Right lung (tissue), 5 donors: ENCODE measurements around the gene SH2D7. TPM values are rescaled to one million over a fixed set of nuclear protein-coding genes. Genes with fewer than 3 reads are reported as not detected.

ENCODE experiments used
- DNase-seq, 2 donors: peaks; one replicate each; pipeline ENCODE4 v3.0.0-alpha.2; 2013
- polyA plus RNA-seq, 5 donors: library from polyadenylated mRNA; unstranded; fragments of 120-200 nt; gene quantifications; one replicate each; pipeline versions ENCODE4 v1.2.1 to v1.2.3, GENCODE V29; 2013; ENCODE audit warnings: inconsistent platforms in 1 of 5, low replicate concordance in 1 of 5; ENCODE audit not compliant: insufficient read length in 5 of 5, insufficient read depth in 1 of 5

SH2D7 gene
- polyA plus RNA-seq, 5 donors = 0.36 to 0.90 (median 0.48) TPM

DNA sequence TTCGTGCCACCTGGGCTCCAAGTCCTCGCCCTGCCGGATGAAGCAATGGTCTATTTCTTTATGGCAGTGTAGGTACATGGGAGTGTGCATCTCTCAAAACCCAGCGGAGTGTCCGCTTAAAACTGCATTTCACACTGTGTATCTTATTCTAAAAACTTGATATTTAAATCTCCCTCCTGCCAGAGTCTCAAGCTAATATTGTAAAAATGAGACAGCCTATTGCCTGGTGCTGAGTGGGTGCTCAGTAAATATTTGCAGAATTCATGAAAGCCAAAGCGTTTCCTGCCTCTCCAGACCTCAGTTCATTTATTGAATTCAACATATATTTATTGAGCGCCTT is 14.5 kb upstream of the SH2D7 start:
- no peak for DNase-seq

DNA sequence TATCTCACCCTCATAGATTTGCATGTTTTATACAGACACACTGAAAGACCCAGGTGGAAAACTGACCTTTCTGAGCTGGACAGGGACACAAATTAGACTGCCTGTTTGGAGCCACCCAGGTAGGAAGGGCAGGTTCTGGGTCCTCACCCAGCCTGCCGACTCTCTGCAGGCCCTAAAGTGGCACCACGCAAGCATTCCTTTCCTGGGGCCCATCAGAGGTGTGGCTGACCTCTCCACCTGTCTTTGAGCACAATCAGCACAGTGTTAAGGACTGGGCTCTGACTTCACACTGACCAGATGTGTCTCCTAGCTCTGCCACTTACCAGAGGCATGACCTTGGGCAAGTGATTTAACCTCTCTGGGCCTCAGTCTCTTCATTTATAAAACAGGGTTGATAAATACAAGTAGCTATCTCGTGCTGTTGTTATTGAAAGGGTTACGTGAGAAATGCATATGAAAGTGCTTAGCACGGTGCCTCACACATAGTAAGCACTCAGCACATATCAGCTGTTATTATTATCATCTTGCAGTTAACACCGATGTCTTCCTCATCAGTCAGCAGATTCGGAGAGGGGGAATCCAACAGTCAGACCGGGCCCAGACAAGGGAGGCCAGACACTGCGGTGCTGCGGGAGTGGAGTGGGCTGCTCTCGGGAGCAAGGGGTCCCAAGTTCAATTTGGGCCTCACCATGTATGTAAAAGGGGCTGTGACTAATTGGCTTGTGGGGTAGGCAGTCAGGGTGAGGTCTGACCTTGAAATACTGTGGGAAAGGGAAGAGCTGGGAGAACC is 12.9 kb upstream of the SH2D7 start:
- no peak for DNase-seq

DNA sequence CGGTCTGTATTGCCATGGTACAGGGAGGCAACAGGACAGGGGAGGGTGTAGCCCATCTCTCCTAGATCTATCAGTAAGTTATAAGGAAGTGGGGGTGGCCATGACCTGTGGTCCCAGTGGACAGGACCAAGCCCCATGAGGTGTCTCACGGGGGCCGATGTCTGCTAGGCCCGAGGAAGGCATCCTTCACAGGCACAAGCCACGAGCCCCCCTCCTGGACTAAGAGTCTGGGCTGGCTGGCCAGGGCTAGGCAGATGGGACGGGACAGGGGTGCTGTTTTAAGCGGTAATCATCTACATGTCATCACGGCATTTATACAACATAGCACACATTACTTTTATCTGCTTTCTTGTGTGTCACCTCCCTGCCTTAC is 12.3 kb upstream of the SH2D7 start:
- DNase-seq = no peak

DNA sequence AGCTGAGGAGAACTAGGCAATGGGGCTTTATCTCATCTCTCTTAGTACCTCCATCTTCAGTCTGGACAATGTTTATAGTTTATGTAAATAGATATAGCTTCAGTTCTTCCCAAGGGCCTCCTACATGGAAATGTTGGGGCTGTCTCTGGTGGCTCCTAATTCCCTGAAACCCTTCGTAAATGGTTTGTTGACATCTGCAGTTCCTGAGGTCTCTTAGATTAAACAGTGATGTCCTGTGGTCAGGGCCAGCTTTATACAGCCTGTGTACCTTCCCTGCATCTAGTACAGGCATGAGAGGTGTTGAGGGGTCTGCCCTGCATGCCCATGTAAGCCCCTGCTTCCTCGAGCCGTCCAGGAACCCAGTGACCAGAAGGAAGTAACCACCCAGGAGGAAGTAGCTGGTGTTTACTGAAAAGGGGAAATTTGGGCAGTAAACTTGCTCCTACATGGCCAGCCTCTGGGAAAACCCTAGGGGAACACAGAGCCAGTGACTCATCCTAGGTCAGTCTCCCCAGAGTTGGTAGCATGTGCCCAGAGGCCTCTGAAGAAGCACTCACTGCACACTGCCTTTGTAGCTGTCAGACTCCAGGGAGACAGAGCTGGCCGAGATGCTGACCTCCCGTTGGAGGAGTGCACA is 10.1 kb upstream of the SH2D7 start:
- no peak for DNase-seq

DNA sequence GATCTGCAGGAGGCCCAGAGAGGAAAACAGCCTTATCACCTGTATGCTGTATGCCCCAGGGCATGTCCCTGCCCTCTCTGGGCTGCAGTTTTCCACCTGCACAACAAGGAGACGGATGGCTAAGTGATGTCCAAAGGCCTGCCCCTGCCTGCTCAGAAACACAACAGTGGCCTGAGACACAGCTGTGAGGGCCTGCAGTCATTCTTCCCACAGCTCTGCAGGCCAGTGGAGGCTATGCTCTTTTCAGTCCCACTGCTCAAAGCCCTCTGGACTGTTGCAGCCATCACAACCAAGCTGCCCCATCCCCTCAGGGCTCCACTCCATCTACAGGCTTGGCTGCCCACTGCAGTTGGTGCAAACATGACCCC is 9.6 kb upstream of the SH2D7 start:
- no peak for DNase-seq

DNA sequence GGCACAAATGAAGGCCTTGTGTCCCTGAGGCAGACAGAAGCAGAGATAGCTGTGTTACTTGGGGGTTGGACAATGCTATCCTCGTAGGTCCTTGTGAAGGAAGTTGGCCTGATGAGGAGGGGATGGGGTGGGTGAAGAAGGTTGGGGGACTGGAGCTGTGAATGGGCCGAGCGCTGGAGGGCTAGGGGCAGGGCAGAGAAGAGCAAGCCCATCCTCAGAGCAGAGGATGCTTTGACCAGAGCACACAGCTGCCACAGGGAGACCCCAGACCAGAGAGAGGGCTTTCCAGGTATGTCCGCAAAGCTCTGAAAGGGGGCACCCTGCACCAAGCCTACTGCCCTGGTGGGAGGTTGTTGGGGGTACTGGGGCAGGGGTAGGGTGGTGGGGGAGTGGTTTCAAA is 9.2 kb upstream of the SH2D7 start:
- DNase-seq = no peak

DNA sequence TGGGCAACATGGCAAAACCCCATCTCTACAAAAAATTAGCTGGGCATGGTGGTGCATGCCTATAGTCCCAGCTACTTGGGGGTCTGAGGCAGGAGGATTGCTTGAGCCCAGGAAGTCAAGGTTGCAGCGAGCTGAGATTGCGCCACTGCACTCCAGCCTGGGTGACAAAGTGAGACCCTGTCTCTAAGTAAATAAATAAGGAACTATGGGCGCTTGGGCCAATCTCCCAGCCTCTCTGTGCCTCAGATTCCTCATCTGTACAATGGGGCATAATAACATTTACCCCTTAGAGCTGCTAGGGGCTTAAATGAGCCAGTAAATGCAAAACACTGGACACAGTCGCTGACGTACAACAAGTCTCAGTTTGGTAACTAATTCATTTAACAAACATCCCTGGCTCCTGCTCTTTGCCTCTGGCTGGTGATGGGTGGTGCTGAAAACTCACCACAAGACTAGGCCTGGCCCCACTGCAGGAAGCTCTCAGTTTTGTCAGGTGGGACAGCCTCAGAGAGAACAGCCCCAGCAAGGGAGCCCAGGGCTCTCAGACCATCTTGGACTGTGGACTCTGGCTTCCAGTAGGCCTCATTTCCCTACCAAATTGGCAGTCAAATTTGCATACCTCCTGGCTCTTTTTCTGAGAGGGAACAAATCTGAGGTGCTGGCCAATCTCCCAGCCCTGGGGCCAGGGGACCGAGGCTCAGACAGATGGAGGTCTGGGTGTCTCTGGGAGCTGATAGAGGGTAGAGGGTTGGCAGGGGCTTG is 8.5 kb upstream of the SH2D7 start:
- DNase-seq = no peak

DNA sequence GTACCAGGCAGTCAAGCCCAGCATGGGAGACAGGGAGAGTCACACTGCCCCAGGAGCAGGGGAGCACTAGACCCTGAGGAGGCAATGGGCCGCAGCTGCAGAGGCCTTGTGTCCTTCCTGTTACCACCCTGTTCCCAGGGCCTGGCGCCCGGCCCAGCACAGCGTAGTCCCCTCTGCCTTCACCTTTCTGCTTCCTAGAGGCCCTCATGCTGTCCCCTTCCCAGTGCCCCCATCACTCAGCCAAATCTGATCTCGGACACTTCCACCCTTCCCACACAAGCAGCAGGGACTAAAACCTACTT is 8.0 kb upstream of the SH2D7 start:
- no peak for DNase-seq

DNA sequence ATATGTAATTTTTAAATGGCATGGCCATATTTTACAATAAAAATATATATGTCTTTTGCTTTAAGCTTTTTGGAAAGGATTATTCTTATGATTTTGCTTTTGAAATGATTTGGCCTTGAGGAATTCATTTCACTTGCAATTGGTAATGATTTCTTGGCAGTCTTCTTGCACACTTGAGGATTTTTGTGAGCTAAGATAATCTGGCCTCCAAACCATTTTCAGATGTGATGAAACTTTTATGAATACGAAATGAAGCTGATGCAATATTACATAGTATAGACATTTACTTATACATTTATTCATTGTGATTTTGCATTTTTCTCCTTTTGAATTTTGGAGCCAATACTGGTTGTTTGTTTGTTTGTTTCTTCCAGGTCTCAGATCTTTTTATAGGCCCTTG is 6.4 kb upstream of the SH2D7 start:
- no peak for DNase-seq

DNA sequence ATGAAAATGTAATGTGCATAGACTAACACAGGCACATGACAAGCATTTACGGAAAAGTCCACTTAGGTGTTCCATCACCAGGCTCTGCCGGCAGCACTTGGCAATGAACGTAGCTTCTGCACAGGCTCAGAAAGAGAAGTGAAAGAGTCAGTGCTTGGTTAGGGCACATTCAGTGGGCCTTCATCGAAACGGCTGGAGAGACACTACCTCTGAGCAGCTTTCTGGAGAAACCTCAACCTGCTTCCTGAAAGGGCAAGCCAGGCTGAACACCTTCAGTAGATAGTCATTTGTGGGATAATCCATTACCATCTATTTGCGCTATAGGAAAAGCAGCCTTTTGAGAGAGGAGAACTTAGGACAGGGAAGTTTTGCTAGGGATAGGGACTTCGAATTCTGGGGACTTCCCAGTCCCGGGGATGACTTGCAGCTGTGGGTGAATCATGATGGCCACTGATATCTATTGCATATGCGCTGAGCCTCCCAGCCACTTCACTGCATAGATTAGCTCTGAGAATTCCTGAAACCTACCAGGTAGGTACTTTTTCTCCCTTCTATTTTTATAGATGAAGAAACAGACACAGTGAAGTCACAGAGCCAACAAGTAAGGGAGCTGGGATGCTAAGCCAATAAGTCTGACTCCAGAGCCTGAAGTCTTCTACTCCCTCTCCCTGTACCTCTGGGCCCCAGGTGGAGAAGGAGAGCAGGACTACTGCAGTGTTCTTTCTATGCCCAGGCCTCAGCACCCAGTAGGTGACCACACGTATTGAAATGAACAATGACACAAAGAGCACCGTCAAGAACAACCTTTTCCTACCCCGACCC is 4.2 kb upstream of the SH2D7 start:
- no peak for DNase-seq

DNA sequence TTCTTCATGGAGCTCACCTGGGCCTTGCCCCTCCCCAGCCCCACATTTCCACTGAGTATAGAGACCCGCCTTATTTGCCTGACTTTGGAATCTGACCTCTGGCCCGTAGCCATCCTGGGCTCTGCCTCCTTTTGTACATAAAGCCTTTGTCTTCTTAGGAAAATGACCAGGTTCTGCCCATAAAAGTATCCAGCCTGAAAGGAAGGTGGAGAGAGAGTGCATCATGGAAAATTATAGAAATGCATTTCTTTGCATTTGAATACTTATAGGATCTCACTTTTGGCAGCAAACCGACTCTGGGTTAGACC is 3.6 kb upstream of the SH2D7 start:
- no peak for DNase-seq

DNA sequence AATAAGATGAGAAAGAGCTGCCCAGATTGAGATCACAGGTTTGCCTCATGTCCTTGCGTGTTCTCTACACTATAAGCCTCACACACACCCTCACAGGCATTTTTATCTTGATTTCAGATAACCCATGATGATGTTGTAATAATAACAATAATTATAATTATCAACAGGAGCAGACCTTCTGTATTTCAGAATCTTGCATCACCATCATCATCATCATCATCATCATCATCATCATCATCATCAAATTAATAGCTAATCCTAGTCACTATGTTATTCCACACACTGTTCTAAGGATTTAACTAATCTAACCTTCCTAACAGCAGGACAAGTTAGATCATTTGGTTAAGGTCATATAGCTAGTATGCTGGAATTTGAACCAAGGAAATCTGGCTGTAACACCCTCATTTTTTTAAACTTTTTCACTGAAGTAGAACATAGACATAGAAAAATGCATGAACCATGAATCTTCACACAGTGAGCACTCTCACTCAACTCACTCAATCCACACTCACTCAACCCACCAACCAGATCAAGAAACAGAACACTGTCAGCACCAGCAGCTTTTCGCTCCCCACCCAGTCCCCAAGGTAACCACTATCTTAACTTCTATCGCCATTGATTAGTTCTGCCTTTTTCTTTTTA is 1.8 kb upstream of the SH2D7 start:
- no peak for DNase-seq

DNA sequence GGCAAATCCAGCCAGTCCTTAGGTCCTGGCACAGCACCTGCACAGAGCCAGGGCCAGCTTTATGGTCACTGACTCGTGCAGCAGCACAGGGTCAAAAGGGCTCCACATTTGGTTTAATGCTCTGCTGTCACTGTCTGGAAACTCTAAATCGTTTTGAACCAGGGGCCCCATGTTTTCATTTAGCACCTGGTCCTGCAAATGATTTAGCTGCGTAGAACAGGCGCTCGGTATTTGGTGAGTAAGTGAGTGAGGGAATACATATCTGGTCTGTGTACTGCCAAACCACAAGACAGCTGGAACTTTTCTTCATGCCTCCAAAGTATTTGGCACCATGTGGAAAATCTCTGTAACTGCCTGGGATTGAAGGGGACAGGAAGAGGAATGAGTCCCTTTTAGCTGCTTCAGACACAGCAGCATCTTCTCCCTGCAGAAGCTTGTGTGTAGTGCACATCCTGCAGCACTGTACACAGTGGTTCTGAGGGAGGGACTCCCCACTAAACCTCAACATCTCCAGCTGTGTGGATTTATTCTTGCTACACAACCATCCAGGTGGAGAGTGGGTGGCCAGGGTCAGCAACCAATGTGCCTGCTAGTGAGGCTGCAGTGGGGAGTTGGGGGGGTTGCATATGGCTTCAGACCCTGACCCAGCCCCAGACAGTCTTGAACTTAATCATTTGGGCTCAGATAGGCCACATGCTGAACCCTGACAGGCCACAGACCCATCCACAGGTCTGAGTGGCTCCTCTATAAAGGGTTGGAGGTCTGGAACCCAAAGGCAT is 1.1 kb downstream of the SH2D7 start:
- DNase-seq = peak; percentile 79 to 81

DNA sequence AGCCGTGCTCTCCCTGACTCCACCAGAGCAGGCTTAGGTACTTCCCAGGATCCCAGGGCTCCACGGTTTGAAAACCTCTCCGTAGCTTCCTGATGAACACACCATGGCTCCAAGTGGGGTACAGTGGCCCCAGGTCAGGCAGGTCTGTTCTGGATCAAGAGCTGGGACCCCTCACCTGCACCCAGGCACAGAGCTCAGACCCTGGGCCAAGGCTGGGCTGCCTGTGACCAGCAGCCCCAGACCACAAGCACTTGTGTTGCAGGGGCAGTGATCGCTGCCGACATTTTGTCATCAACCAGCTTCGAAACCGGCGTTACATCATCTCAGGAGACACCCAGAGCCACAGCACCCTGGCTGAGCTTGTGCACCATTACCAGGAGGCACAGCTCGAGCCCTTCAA is 5.3 kb downstream of the SH2D7 start:
- DNase-seq = no peak

DNA sequence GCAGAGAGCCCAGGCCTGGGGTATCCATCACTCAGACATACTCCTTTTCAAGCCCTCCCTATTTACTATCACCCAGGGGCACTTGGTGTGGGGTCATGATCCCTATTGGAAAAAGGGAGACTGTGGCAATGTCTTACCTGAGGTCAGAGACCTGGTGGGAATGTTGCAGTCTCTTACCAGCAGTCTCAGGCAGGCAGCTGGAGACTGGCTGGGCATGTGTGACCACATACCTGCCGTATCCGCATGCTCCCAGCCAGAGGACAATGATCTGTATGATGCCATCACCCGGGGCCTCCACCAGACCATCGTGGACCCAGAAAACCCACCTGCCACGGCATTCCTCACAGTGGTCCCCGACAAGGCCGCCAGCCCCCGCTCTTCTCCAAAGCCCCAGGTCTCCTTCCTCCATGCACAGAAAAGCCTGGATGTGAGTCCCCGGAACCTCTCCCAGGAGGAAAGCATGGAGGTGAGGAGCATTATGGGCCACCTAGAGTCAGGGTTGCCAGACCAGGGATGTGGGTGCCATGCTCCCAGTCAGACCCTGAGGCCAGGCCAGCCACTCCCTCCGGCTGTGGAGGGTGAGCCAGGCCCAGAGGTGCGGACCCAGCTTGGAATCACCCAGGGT is 5.9 kb downstream of the SH2D7 start:
- no peak for DNase-seq

DNA sequence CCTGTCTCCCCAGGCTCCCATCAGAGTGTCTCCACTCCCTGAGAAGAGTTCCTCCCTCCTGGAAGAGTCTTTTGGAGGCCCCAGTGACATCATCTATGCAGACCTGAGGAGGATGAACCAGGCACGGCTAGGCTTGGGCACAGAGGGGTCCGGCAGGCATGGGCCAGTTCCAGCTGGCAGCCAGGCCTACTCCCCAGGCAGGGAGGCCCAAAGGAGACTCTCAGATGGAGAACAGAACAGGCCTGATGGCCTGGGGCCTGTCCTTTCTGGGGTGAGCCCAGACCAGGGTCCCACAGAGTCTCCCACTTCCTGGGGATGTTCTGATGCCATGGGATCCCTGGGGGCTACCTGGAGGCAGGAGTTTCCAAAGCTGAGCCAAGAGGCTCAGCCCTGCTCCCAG is 8.5 kb downstream of the SH2D7 start:
- no peak for DNase-seq

DNA sequence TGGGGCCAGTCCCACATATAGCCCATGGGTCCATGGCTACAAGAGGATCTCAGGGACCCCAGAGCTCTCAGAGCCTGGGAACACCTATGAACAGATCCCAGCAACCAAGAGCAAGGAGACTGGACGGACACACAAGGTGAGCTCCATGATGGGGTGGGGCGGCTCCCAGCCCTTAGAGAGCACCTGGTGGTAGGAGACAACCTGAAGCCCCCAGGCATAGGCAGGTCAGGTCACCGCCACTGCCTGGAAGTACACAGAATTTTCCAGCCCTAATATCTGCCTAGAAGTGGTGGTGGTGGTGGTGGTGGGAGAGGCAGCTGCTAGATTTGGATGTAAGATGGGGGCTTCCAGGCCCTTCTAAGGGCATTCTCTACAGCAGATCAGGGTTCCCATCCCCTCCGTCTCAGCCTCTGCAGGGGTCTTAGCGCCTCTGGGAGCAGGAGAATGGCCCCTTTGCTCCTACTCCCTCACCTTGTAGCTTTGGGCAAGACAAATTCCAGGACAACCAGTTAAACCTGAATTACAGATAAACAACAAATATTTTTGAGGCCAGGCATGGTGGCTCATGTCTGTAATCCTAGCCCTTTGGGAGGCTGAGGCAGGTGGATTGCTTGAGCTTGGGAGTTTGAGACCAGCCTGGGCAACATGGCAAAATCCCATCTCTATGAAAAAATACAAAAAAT is 9.2 kb downstream of the SH2D7 start:
- DNase-seq = no peak

DNA sequence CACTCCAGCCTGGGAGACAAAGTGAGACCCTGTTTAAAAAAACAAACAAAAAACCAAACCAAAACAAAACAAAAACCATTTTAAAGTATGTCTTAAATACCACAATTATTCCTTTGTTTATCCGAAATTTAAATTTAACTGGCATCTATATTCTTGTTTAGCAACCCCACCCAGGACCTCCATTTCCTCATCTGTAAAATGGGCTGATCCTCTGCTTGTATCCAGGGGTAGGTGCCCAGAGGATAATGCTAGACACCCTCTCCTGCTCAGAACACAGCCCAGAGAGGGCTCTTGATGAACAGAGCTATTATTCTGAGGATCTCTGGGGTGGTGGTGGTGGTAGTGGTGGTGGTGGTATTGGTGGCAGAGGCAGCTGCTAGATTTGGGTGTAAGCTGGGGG is 9.8 kb downstream of the SH2D7 start:
- DNase-seq = no peak

DNA sequence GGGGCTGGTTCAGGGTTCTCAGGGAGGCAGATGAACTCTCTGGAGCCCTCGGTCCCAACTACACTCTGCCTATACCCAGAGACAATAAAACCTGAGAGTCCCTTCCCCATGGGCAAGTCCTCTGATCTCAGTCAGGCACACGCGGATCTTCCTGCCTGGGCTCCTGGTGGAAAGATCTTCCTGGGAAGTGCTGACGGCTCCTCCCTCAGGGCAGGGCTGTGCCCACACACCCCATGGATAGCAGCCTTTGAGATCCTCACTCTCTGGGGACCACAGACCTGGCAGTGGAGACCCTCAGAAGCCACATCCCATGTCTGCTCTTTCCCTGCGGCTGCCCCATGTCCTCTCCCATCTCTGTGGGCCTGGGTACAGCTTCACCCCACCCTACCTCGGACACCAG is 10.4 kb downstream of the SH2D7 start:
- DNase-seq = no peak

DNA sequence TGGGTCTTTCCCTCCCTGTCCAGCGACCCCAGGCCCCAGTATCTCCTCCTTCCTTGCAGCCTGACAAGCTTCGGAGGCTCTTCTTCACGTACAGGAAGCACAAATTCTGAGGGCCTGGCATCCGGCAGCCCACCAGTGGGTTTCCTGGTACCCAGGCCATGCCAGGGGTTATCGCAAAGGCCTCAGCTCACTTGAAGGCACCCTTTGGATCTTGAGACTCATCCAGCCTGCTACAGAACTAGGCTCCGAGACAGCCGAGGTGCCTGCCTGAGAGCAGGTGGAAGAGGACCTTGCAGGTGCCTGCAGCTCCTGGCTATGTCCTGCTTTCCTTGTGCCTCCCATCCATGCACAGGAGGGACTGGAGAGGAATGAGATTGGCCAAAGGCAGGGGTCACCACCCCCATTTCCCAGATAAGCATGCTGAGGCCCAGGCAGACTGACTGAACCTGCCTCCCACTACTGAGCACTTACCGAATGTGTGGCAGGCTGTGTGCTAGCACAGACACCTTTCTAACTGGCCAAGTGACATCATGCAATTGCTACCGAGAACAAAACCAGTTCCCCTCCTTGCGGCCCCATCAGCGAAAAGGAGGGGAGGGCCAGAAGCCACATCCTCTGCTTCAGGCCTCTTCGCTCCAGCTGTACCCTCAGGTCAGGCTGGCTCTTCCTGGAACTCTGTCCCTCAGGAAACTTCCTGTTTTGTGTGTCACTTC is 11.2 kb downstream of the SH2D7 start:
- no peak for DNase-seq
